ENCODE data around the gene C18orf54.

- no peak for TF ChIP-seq MEF2D (tag; conservative IDR thresholded peaks at IDR 0.05; ENCODE audit: low read depth)
- TF ChIP-seq, protein P1, sequence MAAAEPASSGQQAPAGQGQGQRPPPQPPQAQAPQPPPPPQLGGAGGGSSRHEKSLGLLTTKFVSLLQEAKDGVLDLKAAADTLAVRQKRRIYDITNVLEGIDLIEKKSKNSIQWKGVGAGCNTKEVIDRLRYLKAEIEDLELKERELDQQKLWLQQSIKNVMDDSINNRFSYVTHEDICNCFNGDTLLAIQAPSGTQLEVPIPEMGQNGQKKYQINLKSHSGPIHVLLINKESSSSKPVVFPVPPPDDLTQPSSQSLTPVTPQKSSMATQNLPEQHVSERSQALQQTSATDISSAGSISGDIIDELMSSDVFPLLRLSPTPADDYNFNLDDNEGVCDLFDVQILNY (CRISPR knock-in tag; IDR thresholded peaks at IDR 0.05) = no peak
- no peak for TF ChIP-seq ZBTB26 (CRISPR knock-in tag; IDR thresholded peaks at IDR 0.05)
- TF ChIP-seq EZH2 (IDR thresholded peaks at IDR 0.05; ENCODE audit: borderline replicate concordance, low read depth, low read length) = no peak
- no peak for TF ChIP-seq E2F3 (CRISPR knock-in tag; IDR thresholded peaks at IDR 0.05)
- TF ChIP-seq FUS (optimal IDR thresholded peaks at IDR 0.05; ENCODE audit: low read depth, low read length) = no peak
- no peak for TF ChIP-seq CTCF (IDR thresholded peaks at IDR 0.05 in 2 of 3, conservative IDR thresholded peaks at IDR 0.05 in 1 of 3; ENCODE audit: insufficient read depth in 2 of 3, low read depth in 1 of 3, low read length in 3 of 3)
Measured at GRCh38 chr18:54338230-54338629, 19.5 kb upstream of the C18orf54 start.

Measured in K562 (cell line).